Erythroblast (primary cell): ENCODE measurements around the gene SURF6.

ENCODE experiments used
- GATA1 ChIP-seq: IDR thresholded peaks from 2 replicates; pipeline ENCODE4 v1.6.1; 2011; ENCODE audit warnings: low read depth, mild to moderate bottlenecking, control low read depth, low read length, moderate library complexity
- POLR2A ChIP-seq: IDR thresholded peaks from 2 replicates; pipeline ENCODE4 v1.6.1; 2011; ENCODE audit warnings: mild to moderate bottlenecking, low read length

- no peak for TF ChIP-seq POLR2A
- no peak for TF ChIP-seq GATA1
Observed at GRCh38 chr9:133323991-133324703, 11.8 kb downstream of the SURF6 start.
